HG03097 (cell line): ENCODE measurements around the gene SLC38A4.
"Not testable (repeated sequence)": the region's sequence is repeated elsewhere in the genome, so short reads cannot be mapped to it uniquely, and the experiment has no call there.

Source experiments
- ATAC-seq: cut with Tn5 transposase; IDR thresholded peaks from one replicate; pipeline ENCODE4 v1.9.1; 2021; ENCODE audit not compliant: unreplicated experiment, low FRiP score

The SLC38A4 gene

DNA sequence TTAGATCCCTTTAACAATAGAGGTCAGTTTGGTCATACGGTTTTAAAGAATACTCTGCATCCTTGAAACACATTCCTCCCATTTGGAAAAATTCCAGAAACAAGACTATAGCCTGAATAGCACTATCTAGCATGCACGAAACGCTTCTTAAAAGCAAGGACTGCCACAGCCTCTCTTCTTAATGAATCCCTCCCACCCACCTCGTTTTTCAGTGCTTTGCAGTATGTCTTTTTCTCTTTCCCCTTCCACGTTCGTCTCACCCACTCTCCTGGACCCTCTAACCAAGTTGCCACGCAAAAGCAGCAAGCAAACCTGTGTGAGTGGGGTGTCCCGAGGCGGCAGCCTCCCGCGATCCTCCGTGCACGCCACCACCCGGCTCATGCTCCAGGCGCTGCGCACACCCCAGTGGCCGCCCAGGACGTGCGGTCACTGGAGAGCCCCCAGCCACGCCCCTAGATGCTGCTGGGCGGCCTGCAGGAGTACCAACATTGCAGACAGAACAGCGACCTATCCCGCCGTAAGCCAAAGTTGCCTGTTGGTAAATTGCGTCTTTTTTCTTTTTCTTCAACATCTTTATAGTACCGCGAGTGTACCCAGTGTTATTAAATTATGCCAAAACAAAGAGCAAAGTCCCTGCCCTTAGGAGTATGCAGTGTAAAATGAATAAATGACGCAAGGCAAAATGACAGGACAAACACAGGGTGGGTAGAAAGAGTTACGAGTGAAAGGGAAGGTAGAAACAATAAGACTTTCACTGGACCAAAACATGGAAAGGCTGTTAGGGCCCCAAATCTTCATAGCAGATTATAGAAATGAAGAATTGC lies at the start of gene SLC38A4:
SLC38A4 (minus strand) TSS at position 407 of the 824 bp plus-strand sequence. CDS start 32,926 bp downstream, outside the sequence.
- ATAC-seq: no peak

GRCh38 chr12:46875095-46875494 lies 49.3 kb upstream of the SLC38A4 start:
- ATAC-seq: no peak

DNA sequence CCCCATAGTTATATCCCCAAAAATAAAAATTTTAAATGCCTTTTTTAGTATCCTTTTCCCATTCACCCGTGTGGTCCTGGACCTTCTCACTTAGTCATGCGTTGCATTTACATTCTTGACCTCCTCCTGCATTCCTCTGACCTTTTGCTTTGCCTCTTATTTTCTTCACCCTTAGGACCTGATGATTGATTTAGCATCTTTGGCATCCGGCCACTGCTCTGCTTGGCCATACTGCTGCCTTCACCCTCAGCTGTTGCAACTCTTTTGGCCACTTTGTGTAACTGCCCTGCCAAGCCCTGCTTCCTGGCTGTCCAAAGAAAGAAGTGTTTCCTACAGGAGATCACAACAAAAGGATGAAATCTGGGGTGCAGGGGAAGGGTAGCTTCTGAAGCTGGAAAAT lies 48.8 kb upstream of the SLC38A4 start:
- ATAC-seq: no peak

GRCh38 chr12:46872135-46872534 lies 46.3 kb upstream of the SLC38A4 start:
- no peak for ATAC-seq

GRCh38 chr12:46865311-46865710 lies 39.5 kb upstream of the SLC38A4 start:
- ATAC-seq: no peak

DNA sequence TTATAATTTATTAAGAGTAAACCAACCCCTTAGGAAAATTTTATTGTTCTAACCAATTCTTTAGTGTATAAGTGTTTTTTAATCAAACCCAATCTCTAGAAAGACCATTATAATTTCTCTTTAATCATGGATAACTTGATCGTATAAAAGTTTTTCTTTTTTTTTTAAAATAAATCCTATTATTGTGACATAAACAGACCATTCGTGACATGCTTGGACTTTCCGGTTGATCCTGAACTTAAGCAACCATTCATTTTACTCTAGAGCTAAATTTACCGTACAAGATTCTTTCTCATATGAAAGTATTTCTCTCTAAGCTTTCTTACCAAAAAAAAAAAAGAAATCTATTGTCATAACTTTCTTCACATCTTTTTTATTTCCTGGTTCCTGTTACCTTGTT lies 32.6 kb upstream of the SLC38A4 start:
- no peak for ATAC-seq

DNA sequence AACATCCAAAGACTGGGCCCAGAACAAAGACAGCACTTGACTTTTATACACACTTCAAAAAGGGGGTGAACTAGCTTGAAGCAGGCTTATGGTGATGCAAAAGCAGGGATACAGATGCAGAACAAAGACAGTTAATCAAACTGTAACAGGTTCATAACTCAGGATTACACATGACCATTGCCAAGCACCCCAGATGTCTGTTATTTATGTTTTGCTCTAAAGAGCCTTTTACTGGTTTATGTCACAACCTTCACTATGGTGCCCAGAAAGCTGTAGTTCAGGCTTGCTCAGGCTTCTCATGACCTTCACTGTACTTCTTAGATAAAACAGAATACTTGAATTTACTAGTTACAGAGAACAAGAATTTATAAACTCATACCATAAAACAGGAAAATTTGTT lies 31.7 kb upstream of the SLC38A4 start:
- no peak for ATAC-seq

GRCh38 chr12:46855760-46856159 lies 30.0 kb upstream of the SLC38A4 start:
- ATAC-seq: no peak

DNA sequence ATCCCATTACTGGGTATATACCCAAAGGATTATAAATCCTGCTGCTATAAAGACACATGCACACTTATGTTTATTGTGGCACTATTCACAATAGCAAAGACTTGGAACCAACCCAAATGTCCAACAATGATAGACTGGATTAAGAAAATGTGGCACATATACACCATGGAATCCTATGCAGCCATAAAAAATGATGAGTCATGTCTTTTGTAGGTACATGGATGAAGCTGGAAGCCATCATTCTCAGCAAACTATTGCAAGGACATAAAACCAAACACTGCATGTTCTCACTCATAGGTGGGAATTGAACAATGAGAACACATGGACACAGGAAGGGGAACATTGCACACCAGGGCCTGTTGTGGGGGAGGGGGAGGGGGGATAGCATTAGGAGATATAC lies 28.4 kb upstream of the SLC38A4 start:
- ATAC-seq: not testable (repeated sequence)

- not testable (repeated sequence) for ATAC-seq
These were observed 23.0 kb upstream of the SLC38A4 start for GRCh38 chr12:46848792-46849191.

- ATAC-seq: no peak
These were observed 21.2 kb upstream of the SLC38A4 start for GRCh38 chr12:46847001-46847400.

- ATAC-seq: no peak
These were observed 18.0 kb upstream of the SLC38A4 start for GRCh38 chr12:46843811-46844210.

- no peak for ATAC-seq
These were observed 16.1 kb upstream of the SLC38A4 start for GRCh38 chr12:46841891-46842290.

DNA sequence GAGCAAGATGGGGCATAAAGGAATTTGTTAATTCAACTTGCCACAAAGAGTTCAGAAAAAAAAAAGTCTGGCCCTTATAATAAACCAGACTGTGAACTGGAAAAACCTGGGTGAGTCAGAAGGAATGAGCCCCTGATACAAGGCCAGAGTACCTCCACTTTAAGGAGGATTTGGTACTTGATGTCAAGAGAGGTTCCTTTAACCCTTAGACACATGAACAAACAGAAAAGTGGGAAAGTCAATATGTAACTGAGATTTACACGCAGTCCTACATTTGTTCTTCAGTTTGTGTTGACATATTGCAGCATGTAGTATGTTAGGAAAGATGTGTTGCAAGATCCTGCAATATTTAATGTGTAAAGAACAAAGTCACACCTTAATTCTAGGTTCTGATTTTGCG lies 14.2 kb upstream of the SLC38A4 start:
- no peak for ATAC-seq

GRCh38 chr12:46839232-46839631 lies 13.4 kb upstream of the SLC38A4 start:
- no peak for ATAC-seq

DNA sequence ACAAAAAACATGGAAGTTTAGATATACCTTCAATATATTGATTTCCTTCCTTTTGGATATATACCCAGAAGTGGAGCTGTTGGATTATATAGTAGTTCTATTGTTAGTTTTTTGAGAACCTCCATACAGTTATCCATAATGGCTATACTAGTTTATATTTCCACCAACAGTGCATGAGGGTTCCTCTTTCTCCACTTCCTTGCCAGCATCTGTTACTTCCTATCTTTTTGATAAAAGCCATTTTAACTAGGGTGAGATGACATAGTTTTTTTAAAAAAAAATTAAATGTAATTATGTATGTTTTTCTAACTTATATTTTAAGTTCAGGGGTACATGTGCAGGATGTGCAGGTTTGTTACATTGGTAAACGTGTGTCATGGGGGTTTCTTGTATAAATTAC lies 10.0 kb upstream of the SLC38A4 start:
- ATAC-seq: no peak

GRCh38 chr12:46832130-46832704 lies 6.4 kb upstream of the SLC38A4 start:
- ATAC-seq: no peak

DNA sequence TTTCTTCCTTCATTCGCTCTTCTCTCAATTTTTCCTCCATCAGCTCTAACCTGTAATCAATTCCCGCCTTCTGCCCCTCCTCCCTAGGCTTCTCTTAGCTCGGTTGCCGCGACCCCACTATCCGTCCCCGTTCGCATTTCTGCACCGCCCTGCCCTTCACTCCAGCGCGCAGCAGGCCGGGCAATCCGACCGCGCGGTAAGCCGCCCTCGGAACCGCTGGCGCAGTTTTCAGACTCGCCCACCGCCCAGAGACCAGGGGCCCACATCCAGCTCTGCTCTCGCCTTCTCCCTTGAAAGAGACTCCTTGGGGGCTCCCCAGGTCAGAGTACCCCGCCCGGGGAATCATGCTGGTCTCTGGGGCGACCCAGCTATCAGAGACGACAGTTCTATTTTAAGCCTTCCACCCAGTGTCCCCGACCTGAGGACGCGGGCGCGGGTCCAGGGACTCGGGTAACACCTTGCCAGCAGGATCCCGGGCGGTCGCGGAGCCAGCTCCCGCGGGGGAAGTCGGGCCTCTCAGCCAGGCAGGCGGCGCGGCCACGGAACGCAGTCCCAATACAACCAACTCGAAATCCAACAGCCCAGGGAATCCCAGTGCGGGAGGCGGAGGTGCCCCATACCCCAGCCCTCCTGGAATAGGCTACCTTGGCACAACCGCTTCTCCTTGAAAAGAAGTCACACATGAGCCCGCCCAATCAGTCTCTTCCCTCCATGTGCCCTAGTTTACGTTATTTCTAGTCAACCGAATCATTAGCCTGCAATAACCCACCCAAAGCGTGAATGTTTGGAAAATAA lies 5.7 kb upstream of the SLC38A4 start:
- ATAC-seq: no peak

DNA sequence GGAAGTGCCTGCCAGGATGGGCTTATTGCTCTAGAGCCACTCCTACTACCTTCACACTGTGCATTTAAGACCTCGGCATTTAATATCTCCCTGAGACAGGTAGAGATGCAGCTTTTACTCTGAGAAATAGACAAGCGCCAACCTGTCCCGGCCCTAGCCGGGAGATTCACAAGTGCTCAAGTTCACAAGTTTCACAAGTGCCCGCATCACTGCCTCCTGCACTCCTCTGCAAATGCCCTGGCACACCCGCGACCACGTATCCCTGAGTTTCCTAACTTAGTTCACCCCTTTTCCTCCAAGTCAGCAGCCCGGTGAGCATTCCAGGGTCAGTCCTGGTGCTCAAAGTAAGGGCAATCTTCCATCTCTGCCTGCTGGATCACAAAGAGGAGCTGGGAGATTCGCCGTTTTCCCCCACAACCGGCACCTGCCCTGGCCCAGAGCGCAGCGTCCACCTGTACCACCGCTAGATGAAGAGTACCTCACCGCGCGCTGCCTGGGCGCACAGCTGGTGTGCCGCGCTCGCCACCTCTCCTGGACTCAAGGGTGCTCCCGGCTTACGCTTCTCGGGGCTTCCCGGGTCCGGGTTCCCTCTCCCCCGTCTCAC lies 5.0 kb upstream of the SLC38A4 start:
- no peak for ATAC-seq

DNA sequence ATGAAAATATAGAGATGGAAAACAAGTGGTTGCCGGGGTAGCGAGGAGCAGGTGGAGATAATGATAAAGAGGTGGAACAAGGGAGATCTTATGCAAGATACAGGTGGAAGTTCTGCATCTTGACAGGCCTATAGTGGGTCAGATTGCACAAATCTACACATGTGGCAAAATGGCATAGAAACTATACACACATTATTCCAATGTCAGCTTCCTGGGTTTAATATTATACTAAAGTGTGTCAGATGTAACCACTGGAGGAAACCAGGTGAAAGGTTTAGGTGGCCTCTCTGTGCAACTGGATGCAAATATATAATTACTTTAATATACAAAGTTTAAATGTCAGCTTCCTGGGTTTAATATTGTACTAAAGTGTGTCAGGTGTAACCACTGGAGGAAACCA lies 1.1 kb downstream of the SLC38A4 start:
- no peak for ATAC-seq

DNA sequence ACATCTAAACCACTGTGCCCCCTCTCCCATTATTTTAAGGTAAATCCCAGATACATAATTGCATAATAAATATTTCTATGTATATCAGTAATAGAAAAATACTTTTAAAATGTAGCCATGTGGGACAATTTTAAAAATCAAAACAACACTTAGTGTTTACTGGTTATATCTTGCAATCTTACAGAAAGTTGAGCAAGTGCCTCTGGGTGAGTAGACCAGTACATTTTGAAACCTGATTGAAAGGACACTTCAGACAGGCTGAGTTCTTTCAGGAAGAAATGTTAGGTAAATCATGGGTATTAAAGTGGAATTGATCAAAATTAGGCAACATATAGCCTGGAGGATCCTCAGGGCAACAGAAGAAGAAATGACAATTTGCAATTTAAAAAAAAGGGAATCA lies 7.2 kb downstream of the SLC38A4 start:
- no peak for ATAC-seq
